H9 (cell line): ENCODE measurements around the gene RNU2-63P. TPM values are rescaled to one million over a fixed set of nuclear protein-coding genes. Genes with fewer than 3 reads are reported as not detected.

Experiments used
- DNase-seq: peaks from one replicate; pipeline ENCODE4 v3.0.0-alpha.2; 2017
- H2AFZ ChIP-seq: one replicate; pipeline ENCODE4 v1.6.1; 2013; ENCODE audit warnings: mild to moderate bottlenecking, low read length, control low read depth, moderate library complexity
- H2AK5ac ChIP-seq: 2 replicates; pipeline ENCODE4 v1.6.1; 2013; ENCODE audit warnings: low read length, control low read depth, mixed read lengths; ENCODE audit not compliant: insufficient read length
- H2BK120ac ChIP-seq: one replicate; pipeline ENCODE4 v1.6.1; 2013; ENCODE audit warnings: low read depth, mild to moderate bottlenecking, low read length, control low read depth, inconsistent platforms; ENCODE audit not compliant: poor library complexity, severe bottlenecking
- H2BK12ac ChIP-seq: 2 replicates; pipeline ENCODE4 v1.6.1; 2013; ENCODE audit warnings: low read length, control low read depth, mixed read lengths, low read depth; ENCODE audit not compliant: insufficient read length
- H2BK15ac ChIP-seq: 2 replicates; pipeline ENCODE4 v1.6.1; 2013; ENCODE audit warnings: low read depth, low read length, control low read depth
- H2BK20ac ChIP-seq: one replicate; pipeline ENCODE4 v1.6.1; 2013; ENCODE audit warnings: low read depth, mild to moderate bottlenecking, low read length, control low read depth, inconsistent platforms; ENCODE audit not compliant: poor library complexity, severe bottlenecking
- H2BK5ac ChIP-seq: 2 replicates; pipeline ENCODE4 v1.6.1; 2013; ENCODE audit warnings: low read length, control low read depth, mixed read lengths; ENCODE audit not compliant: insufficient read length
- H3K14ac ChIP-seq: 2 replicates; pipeline ENCODE4 v1.6.1; 2013; ENCODE audit warnings: low read length, control low read depth; ENCODE audit not compliant: insufficient read depth
- H3K18ac ChIP-seq: 2 replicates; pipeline ENCODE4 v1.6.1; 2013; ENCODE audit warnings: low read depth, mild to moderate bottlenecking, mixed read lengths, low read length, control low read depth; ENCODE audit not compliant: insufficient read length
- H3K23ac ChIP-seq: 2 replicates; pipeline ENCODE4 v1.6.1; 2013; ENCODE audit warnings: low read length, control low read depth, mixed read lengths, low read depth; ENCODE audit not compliant: insufficient read length
- H3K23me2 ChIP-seq: 2 replicates; pipeline ENCODE4 v1.6.1; 2013; ENCODE audit warnings: low read depth, mild to moderate bottlenecking, mixed read lengths, low read length, control low read depth; ENCODE audit not compliant: insufficient read length, poor library complexity, severe bottlenecking
- H3K27ac ChIP-seq: 2 replicates; pipeline ENCODE4 v1.5.1; 2013; ENCODE audit warnings: low read length, control low read depth, mixed read lengths, low read depth; ENCODE audit not compliant: insufficient read length
- H3K27me3 ChIP-seq: 2 replicates; pipeline ENCODE4 v1.6.1; 2013; ENCODE audit warnings: low read length, control low read depth, inconsistent platforms; ENCODE audit not compliant: insufficient read depth
- H3K4ac ChIP-seq: 2 replicates; pipeline ENCODE4 v1.6.1; 2013; ENCODE audit warnings: low read depth, mild to moderate bottlenecking, control low read depth, inconsistent platforms, low read length, moderate library complexity
- H3K4me1 ChIP-seq: 2 replicates; pipeline ENCODE4 v1.6.1; 2013; ENCODE audit warnings: low read length, control low read depth, inconsistent platforms; ENCODE audit not compliant: insufficient read depth
- H3K4me2 ChIP-seq: 2 replicates; pipeline ENCODE4 v1.6.1; 2013; ENCODE audit warnings: low read length, control low read depth, mixed read lengths; ENCODE audit not compliant: insufficient read length, insufficient read depth
- H3K56ac ChIP-seq: 2 replicates; pipeline ENCODE4 v1.6.1; 2013; ENCODE audit warnings: low read depth, mild to moderate bottlenecking, mixed read lengths, low read length, control low read depth; ENCODE audit not compliant: insufficient read length
- H3K79me1 ChIP-seq: 2 replicates; pipeline ENCODE4 v1.6.1; 2013; ENCODE audit warnings: low read depth, mild to moderate bottlenecking, moderate library complexity, low read length, control low read depth, inconsistent platforms; ENCODE audit not compliant: insufficient read depth, poor library complexity, severe bottlenecking
- H3K79me2 ChIP-seq: 2 replicates; pipeline ENCODE4 v1.6.1; 2013; ENCODE audit warnings: low read length, control low read depth, inconsistent platforms; ENCODE audit not compliant: insufficient read depth
- H3K9ac ChIP-seq: 2 replicates; pipeline ENCODE4 v1.6.1; 2013; ENCODE audit warnings: low read length, control low read depth, mixed read lengths; ENCODE audit not compliant: insufficient read length; ENCODE audit errors: extremely low read depth
- H3K9me3 ChIP-seq: one replicate; pipeline ENCODE4 v1.6.1; 2013; ENCODE audit warnings: low read depth, low read length, inconsistent platforms; ENCODE audit not compliant: control insufficient read depth
- H3T11ph ChIP-seq: one replicate; pipeline ENCODE4 v1.6.1; 2013; ENCODE audit warnings: mild to moderate bottlenecking, low read length, control low read depth, inconsistent platforms
- H4K20me1 ChIP-seq: one replicate; pipeline ENCODE4 v1.6.1; 2013; ENCODE audit not compliant: control insufficient read depth, insufficient read length, insufficient read depth
- H4K5ac ChIP-seq: 2 replicates; pipeline ENCODE4 v1.6.1; 2013; ENCODE audit warnings: low read depth, mild to moderate bottlenecking, mixed read lengths, low read length, control low read depth; ENCODE audit not compliant: insufficient read length
- H4K8ac ChIP-seq: replicated peaks from 2 replicates; pipeline ENCODE4 v1.6.1; 2013; ENCODE audit warnings: low read length, control low read depth, mixed read lengths, low read depth; ENCODE audit not compliant: insufficient read length
- H4K91ac ChIP-seq: 2 replicates; pipeline ENCODE4 v1.6.1; 2013; ENCODE audit warnings: low read depth, mild to moderate bottlenecking, moderate library complexity, mixed read lengths, low read length, control low read depth; ENCODE audit not compliant: insufficient read length
- H3K27ac Mint-ChIP-seq, 3 experiments: 2 replicates in 2 of 3; 3 replicates in 1 of 3; pipeline ENCODE4 v1.8.0; 2020 to 2021; ENCODE audit warnings: mixed read lengths in 3 of 3, mild to moderate bottlenecking in 1 of 3, moderate library complexity in 1 of 3
- H3K27me3 Mint-ChIP-seq: 2 replicates; pipeline ENCODE4 v1.8.0; 2021; ENCODE audit warnings: low read depth, mild to moderate bottlenecking, moderate library complexity, mixed read lengths
- H3K36me3 Mint-ChIP-seq, 3 experiments: 2 replicates in 2 of 3; 3 replicates in 1 of 3; pipeline ENCODE4 v1.8.0; 2020 to 2021; ENCODE audit warnings: low read depth in 3 of 3, mixed read lengths in 3 of 3; ENCODE audit not compliant: insufficient read depth in 1 of 3
- H3K4me1 Mint-ChIP-seq, 2 experiments: 2 replicates each; pipeline ENCODE4 v1.8.0; 2020; ENCODE audit warnings: mixed read lengths in 2 of 2
- H3K4me3 Mint-ChIP-seq, 2 experiments: 2 replicates in 1 of 2; 3 replicates in 1 of 2; pipeline ENCODE4 v1.8.0; 2020 to 2021; ENCODE audit warnings: mild to moderate bottlenecking in 2 of 2, mixed read lengths in 2 of 2, moderate library complexity in 1 of 2
- H3K9me3 Mint-ChIP-seq, 2 experiments: 2 replicates in 1 of 2; 3 replicates in 1 of 2; pipeline ENCODE4 v1.8.0; 2020; ENCODE audit warnings: mild to moderate bottlenecking in 2 of 2, mixed read lengths in 2 of 2, moderate library complexity in 1 of 2
- CTCF ChIP-seq: fragments of 200-600 bp; sonication (generic); conservative IDR thresholded peaks from 3 replicates; pipeline ENCODE4 v1.8.0; 2021; ENCODE audit warnings: antibody characterized with exemption, mild to moderate bottlenecking
- WGBS: extraction: QIAGEN DNeasy Blood & Tissue Kit; methylation state at CpG from one replicate; pipeline ENCODE4 v1.1.7; 2013; ENCODE audit warnings: missing lambda C conversion rate, low lambda C conversion rate, mixed read lengths; ENCODE audit not compliant: insufficient read length; ENCODE audit errors: extremely low coverage; 5-methylcytosine and 5-hydroxymethylcytosine counted together
- total RNA-seq: library from RNA; stranded (reverse); gene quantifications from 2 replicates; pipeline ENCODE4 v1.2.1, GENCODE V29; 2021

RNU2-63P gene
- total RNA-seq, 1 experiment from 2014 or later, result 31.1 TPM

DNA sequence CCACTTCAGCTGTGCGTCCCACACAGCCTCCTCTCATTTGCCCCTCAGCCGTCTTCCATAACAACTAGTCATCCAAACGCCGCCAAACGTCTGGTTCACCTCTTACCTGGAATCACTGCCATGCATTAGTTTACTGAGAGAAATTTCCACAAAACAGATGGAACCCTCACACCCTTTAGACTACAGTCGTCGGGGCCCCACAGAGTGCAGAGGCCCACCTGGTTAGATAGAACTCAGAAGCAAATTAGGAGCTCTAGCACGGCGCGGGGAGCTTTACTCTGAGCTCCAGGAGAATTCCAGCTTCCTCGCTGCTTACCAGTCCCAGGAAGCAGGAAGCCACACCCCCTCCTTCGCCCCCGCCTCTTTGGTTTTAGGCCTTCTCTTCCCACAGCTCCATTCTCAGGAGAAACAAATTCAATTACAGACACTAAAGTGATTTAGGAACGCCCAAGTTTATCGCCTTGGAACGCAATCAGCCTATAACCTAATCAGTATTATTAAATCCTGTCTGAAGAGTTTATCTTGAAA, 9.4 kb downstream of the RNU2-63P start:
- Histone ChIP-seq H3K79me2 (no peaks in the 10 kb centered on the region), H3K56ac (no peak overlapping the region), H3K18ac (no peak overlapping the region), H3T11ph (no peak overlapping the region), H2BK5ac (no peak overlapping the region), H3K4me1 (no peaks in the 10 kb centered on the region; the same call in 1 of the 2 replicates), H4K91ac (no peak overlapping the region), H2BK120ac (no peak overlapping the region), H2BK15ac (no peak overlapping the region), H4K20me1 (no peaks in the 10 kb centered on the region), H3K4me2 (no peak overlapping the region), H3K14ac (no peak overlapping the region), H2BK12ac (no peak overlapping the region), H3K23ac (no peak overlapping the region), H4K5ac (no peak overlapping the region), H2BK20ac (no peak overlapping the region), H4K8ac (no peak overlapping the region), H2AK5ac (no peak overlapping the region), H3K79me1 (no peaks in the 10 kb centered on the region), H3K27ac (no peak overlapping the region), H3K27me3 (no peaks in the 10 kb centered on the region), H3K4ac (no peak overlapping the region), H3K23me2 (no peaks in the 10 kb centered on the region), H2AFZ (peak overlapping the region; percentile 27), H3K9ac (no peak overlapping the region), H3K9me3 (no peaks in the 10 kb centered on the region)
- no peaks in the 10 kb centered on the region; the same call in 1 of the 2 replicates for H3K27me3 Mint-ChIP-seq
- H3K27ac Mint-ChIP-seq, result peak overlapping the region in 1 of 3 experiments; percentile 44; a peak in 2 of 7 replicates
- H3K4me1 Mint-ChIP-seq, result peaks cover 20 to 29% of the 10 kb centered on the region in 2 experiments
- no peak for TF ChIP-seq CTCF
- DNase-seq, result peak; percentile 78
- no CpG with 5 or more reads among the region's 16 CpGs for WGBS
- no peaks in the 10 kb centered on the region; a peak in 1 of 7 replicates for H3K36me3 Mint-ChIP-seq
- H3K4me3 Mint-ChIP-seq, result no peak overlapping the region; a peak in 1 of 5 replicates
- no peaks in the 10 kb centered on the region for H3K9me3 Mint-ChIP-seq
